ENCODE data around the gene NUMBL.

NUMBL gene

GRCh38 chr19:40682431-40682964 lies 8.0 kb downstream of the NUMBL start:
- TF ChIP-seq, protein P1, sequence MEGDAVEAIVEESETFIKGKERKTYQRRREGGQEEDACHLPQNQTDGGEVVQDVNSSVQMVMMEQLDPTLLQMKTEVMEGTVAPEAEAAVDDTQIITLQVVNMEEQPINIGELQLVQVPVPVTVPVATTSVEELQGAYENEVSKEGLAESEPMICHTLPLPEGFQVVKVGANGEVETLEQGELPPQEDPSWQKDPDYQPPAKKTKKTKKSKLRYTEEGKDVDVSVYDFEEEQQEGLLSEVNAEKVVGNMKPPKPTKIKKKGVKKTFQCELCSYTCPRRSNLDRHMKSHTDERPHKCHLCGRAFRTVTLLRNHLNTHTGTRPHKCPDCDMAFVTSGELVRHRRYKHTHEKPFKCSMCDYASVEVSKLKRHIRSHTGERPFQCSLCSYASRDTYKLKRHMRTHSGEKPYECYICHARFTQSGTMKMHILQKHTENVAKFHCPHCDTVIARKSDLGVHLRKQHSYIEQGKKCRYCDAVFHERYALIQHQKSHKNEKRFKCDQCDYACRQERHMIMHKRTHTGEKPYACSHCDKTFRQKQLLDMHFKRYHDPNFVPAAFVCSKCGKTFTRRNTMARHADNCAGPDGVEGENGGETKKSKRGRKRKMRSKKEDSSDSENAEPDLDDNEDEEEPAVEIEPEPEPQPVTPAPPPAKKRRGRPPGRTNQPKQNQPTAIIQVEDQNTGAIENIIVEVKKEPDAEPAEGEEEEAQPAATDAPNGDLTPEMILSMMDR (IDR thresholded peaks at IDR 0.05; ENCODE audit: insufficient read depth, missing control alignments): no peak
- FAIRE-seq (no peak), DNase-seq (ENCODE audit: insufficient read length, low spot score) (no peak)

DNA sequence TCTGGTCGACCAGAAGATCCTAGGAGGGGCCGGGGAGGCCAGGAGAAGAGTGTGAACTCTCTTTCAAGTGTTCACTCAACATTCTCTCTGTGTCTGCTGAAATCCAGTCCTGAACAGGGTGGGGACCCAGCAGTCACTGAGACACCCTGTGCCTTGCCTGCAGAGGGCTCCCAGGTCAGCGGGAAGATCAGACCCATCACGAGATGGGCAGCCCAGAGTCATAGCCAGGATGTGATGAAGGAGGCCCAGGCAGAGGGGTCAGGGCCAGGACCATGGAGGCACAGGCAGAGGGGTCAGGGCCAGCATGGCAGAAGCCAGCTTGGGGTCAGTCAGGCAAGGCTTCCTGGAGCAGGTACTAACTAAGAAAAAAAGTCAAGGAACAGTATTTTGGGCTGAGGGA lies 9.4 kb downstream of the NUMBL start:
- FAIRE-seq (no peak), DNase-seq (ENCODE audit: insufficient read length, low spot score) (no peak)
- TF ChIP-seq, protein P1 (IDR thresholded peaks at IDR 0.05; ENCODE audit: insufficient read depth, missing control alignments): no peak

DNA sequence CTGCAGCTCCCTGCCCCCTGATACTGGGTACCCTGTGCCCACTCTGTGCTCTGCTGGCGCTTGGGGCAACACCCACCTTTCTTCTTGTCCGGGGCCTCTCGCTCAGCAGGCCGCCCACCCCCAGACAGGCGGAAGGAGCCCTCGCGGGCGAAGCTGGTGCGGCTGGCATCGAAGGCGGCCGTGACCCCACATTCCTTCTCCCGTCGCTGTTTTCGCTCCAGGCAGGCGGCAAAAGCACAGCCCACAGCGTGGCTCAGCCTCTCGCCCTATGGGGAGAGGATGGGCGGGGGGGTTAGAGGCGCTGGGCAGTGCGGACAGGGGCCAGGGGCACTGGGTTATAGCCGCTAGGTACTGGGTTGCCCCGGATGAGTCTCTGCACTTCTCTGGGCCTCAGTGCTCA lies 13.3 kb downstream of the NUMBL start:
- no peak for FAIRE-seq
- TF ChIP-seq, protein P1 (IDR thresholded peaks at IDR 0.05; ENCODE audit: insufficient read depth, missing control alignments): no peak
- no peak for DNase-seq (ENCODE audit: insufficient read length, low spot score)

DNA sequence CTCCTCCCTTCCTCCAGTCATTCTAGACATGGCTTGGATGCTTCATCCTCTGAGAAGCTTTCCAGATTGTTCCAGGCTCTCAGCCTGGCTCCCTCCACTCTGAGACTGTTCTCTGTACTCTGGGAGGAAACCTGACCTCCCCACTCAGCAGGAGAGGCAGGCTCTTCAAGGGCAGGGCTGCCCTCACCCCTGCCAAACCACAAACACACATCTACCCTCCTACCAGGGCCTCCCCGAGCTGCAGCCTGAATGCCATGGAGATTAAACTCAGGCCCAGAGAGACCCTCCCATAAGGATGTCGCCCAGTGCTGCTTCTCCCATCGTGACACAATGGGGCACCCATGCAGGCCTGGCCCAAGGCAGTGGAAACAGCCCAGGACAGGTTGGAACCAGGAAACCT lies 16.2 kb downstream of the NUMBL start:
- TF ChIP-seq, protein P1 (IDR thresholded peaks at IDR 0.05; ENCODE audit: insufficient read depth, missing control alignments): no peak
- FAIRE-seq: no peak
- no peak for DNase-seq (ENCODE audit: insufficient read length, low spot score)

DNA sequence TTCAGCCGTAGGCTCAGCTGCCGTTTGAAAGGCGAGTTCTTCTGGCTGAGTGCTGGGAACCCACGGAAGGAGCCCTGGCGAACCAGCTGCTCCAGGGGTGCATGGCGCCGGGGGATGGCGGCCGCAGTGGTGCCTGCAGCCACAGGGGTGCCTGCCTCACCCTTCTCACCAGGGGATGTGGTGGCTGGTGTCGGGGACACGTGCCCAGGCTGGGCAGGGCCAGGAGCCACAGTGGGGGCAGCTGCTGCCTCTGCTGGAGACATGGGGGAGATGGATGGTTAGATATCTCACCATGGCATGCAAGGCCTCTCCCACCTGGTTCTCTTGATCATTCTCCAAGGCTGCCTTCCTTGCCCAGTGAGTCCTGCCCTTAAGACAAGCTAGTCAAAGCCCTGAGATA lies 17.1 kb downstream of the NUMBL start:
- FAIRE-seq: no peak
- TF ChIP-seq, protein P1 (IDR thresholded peaks at IDR 0.05; ENCODE audit: insufficient read depth, missing control alignments): no peak
- DNase-seq (ENCODE audit: insufficient read length, low spot score): no peak

GRCh38 chr19:40672573-40673299 lies 17.7 kb downstream of the NUMBL start:
- FAIRE-seq: no peak
- TF ChIP-seq, protein P1 (IDR thresholded peaks at IDR 0.05; ENCODE audit: insufficient read depth, missing control alignments): no peak
- DNase-seq (ENCODE audit: insufficient read length, low spot score): no peak

GRCh38 chr19:40672038-40672437 lies 18.4 kb downstream of the NUMBL start:
- TF ChIP-seq, protein P1 (IDR thresholded peaks at IDR 0.05; ENCODE audit: insufficient read depth, missing control alignments): no peak
- no peak for DNase-seq (ENCODE audit: insufficient read length, low spot score)
- no peak for FAIRE-seq

All from D721Med (cell line).